Measurements from ENCODE around the gene KRT82. TPM values are rescaled to one million over a fixed set of nuclear protein-coding genes. Genes with fewer than 3 reads are reported as not detected.

The KRT82 gene
- total and polyA plus RNA-seq, 4 experiments from 2014 or later = not detected

- peak overlapping the region in 1 of 7 donors; percentile 8 for H3K27ac Mint-ChIP-seq
- H3K4me3 Mint-ChIP-seq = no peak overlapping the region
- H3K27ac ChIP-seq (ENCODE audit: low read depth, low read length) = no peak overlapping the region
- CTCF ChIA-PET (ENCODE audit: partially characterized antibody) = interaction anchor here (1.6 kb wide), 1 partner anchor 10 kb away, joined by 4 read pairs; no protein-coding TSS in a partner anchor
- no peaks in the 10 kb centered on the region for H3K27me3 ChIP-seq (ENCODE audit: insufficient read depth, low read length)
- no peak for DNase-seq
- H3K27me3 Mint-ChIP-seq = peaks cover 11% of the 10 kb centered on the region in 2 donors
- H3K9me3 Mint-ChIP-seq = peaks cover 0 to 2% (median 0%) of the 10 kb centered on the region in 8 donors
- no peaks in the 10 kb centered on the region for H3K36me3 Mint-ChIP-seq
- intact Hi-C loops (cut with micrococcal nuclease) = no loop called here
- peaks cover 0 to 6% (median 5%) of the 10 kb centered on the region in 4 donors for H3K4me1 Mint-ChIP-seq
- POLR2A ChIA-PET (ENCODE audit: partially characterized antibody) = no interaction called here
- H3K4me3 ChIP-seq (ENCODE audit: low read length in 2 of 2) = no peak overlapping the region
- peaks cover 6% of the 10 kb centered on the region for H3K4me1 ChIP-seq (ENCODE audit: insufficient read depth, low read length)
- H3K9me3 ChIP-seq (ENCODE audit: control insufficient read depth in 1 of 2, low read length in 2 of 2) = no peaks in the 10 kb centered on the region
- no peaks in the 10 kb centered on the region for H3K36me3 ChIP-seq (ENCODE audit: insufficient read depth, low read length)
These were observed 24.9 kb downstream of the KRT82 start for GRCh38 chr12:52381206-52381605.

GRCh38 chr12:52380271-52380694 lies 25.9 kb downstream of the KRT82 start:
- Mint-ChIP-seq H3K9me3 (peaks cover 0 to 2% (median 0%) of the 10 kb centered on the region in 8 donors), H3K27me3 (peaks cover 11 to 12% of the 10 kb centered on the region in 2 donors), H3K4me1 (peaks cover 0 to 6% (median 5%) of the 10 kb centered on the region in 4 donors), H3K27ac (no peak overlapping the region), H3K4me3 (no peak overlapping the region), H3K36me3 (no peaks in the 10 kb centered on the region)
- DNase-seq = no peak
- intact Hi-C loops (cut with micrococcal nuclease) = no loop called here
- Histone ChIP-seq H3K9me3 (ENCODE audit: control insufficient read depth in 1 of 2, low read length in 2 of 2) (no peaks in the 10 kb centered on the region), H3K36me3 (ENCODE audit: insufficient read depth, low read length) (no peaks in the 10 kb centered on the region), H3K27ac (ENCODE audit: low read depth, low read length) (no peak overlapping the region), H3K27me3 (ENCODE audit: insufficient read depth, low read length) (no peaks in the 10 kb centered on the region), H3K4me3 (ENCODE audit: low read length in 2 of 2) (no peak overlapping the region), H3K4me1 (ENCODE audit: insufficient read depth, low read length) (peaks cover 6% of the 10 kb centered on the region)
- ChIA-PET CTCF (ENCODE audit: partially characterized antibody) (no interaction called here), POLR2A (ENCODE audit: partially characterized antibody) (no interaction called here)

GRCh38 chr12:52379536-52379935 lies 26.6 kb downstream of the KRT82 start:
- Histone ChIP-seq H3K27me3 (ENCODE audit: insufficient read depth, low read length) (no peaks in the 10 kb centered on the region), H3K4me3 (ENCODE audit: low read length in 2 of 2) (no peak overlapping the region), H3K27ac (ENCODE audit: low read depth, low read length) (no peak overlapping the region), H3K36me3 (ENCODE audit: insufficient read depth, low read length) (no peaks in the 10 kb centered on the region), H3K9me3 (ENCODE audit: control insufficient read depth in 1 of 2, low read length in 2 of 2) (no peaks in the 10 kb centered on the region), H3K4me1 (ENCODE audit: insufficient read depth, low read length) (peaks cover 6% of the 10 kb centered on the region)
- peaks cover 0 to 6% (median 5%) of the 10 kb centered on the region in 4 donors for H3K4me1 Mint-ChIP-seq
- ChIA-PET POLR2A (ENCODE audit: partially characterized antibody) (no interaction called here), CTCF (ENCODE audit: partially characterized antibody) (interaction anchor here (1.4 kb wide), 1 partner anchor 500 kb away, joined by 3 read pairs; no protein-coding TSS in a partner anchor)
- H3K27me3 Mint-ChIP-seq = peaks cover 11 to 12% of the 10 kb centered on the region in 2 donors
- H3K27ac Mint-ChIP-seq = no peak overlapping the region
- intact Hi-C loops (cut with micrococcal nuclease) = no loop called here
- H3K36me3 Mint-ChIP-seq = no peaks in the 10 kb centered on the region
- peaks cover 0 to 2% (median 0%) of the 10 kb centered on the region in 8 donors for H3K9me3 Mint-ChIP-seq
- no peak overlapping the region for H3K4me3 Mint-ChIP-seq
- no peak for DNase-seq

GRCh38 chr12:52378091-52378490 lies 28.0 kb downstream of the KRT82 start:
- Mint-ChIP-seq H3K9me3 (peaks cover 0 to 11% (median 0%) of the 10 kb centered on the region in 8 donors), H3K4me1 (peaks cover 0 to 6% (median 5%) of the 10 kb centered on the region in 4 donors), H3K36me3 (no peaks in the 10 kb centered on the region), H3K27ac (no peak overlapping the region), H3K27me3 (peaks cover 11 to 12% of the 10 kb centered on the region in 2 donors), H3K4me3 (no peak overlapping the region)
- POLR2A ChIA-PET (ENCODE audit: partially characterized antibody) = no interaction called here
- DNase-seq = no peak
- CTCF ChIA-PET (ENCODE audit: partially characterized antibody) = interaction anchor here (0.8 to 1.4 kb wide), 3 partner anchors 9 to 502 kb away, joined by 3 read pairs; no protein-coding TSS in a partner anchor
- Histone ChIP-seq H3K4me3 (ENCODE audit: low read length in 2 of 2) (no peak overlapping the region), H3K27ac (ENCODE audit: low read depth, low read length) (no peak overlapping the region), H3K9me3 (ENCODE audit: control insufficient read depth in 1 of 2, low read length in 2 of 2) (no peaks in the 10 kb centered on the region), H3K4me1 (ENCODE audit: insufficient read depth, low read length) (peaks cover 6% of the 10 kb centered on the region), H3K36me3 (ENCODE audit: insufficient read depth, low read length) (no peaks in the 10 kb centered on the region), H3K27me3 (ENCODE audit: insufficient read depth, low read length) (no peaks in the 10 kb centered on the region)
- intact Hi-C loops (cut with micrococcal nuclease) = no loop called here

- peaks cover 8 to 12% of the 10 kb centered on the region in 2 donors for H3K27me3 Mint-ChIP-seq
- H3K27me3 ChIP-seq (ENCODE audit: insufficient read depth, low read length) = no peaks in the 10 kb centered on the region
- CTCF ChIA-PET (ENCODE audit: partially characterized antibody) = no interaction called here
- no peak overlapping the region for H3K4me3 Mint-ChIP-seq
- H3K27ac Mint-ChIP-seq = no peak overlapping the region
- no peaks in the 10 kb centered on the region for H3K36me3 ChIP-seq (ENCODE audit: insufficient read depth, low read length)
- DNase-seq = no peak
- peaks cover 0 to 11% (median 0%) of the 10 kb centered on the region in 8 donors for H3K9me3 Mint-ChIP-seq
- intact Hi-C loops (cut with micrococcal nuclease) = no loop called here
- no peak overlapping the region for H3K4me3 ChIP-seq (ENCODE audit: low read length in 2 of 2)
- H3K4me1 Mint-ChIP-seq = no peaks in the 10 kb centered on the region
- H3K9me3 ChIP-seq (ENCODE audit: control insufficient read depth in 1 of 2, low read length in 2 of 2) = no peaks in the 10 kb centered on the region
- no peak overlapping the region for H3K27ac ChIP-seq (ENCODE audit: low read depth, low read length)
- H3K36me3 Mint-ChIP-seq = no peaks in the 10 kb centered on the region
- POLR2A ChIA-PET (ENCODE audit: partially characterized antibody) = no interaction called here
- no peaks in the 10 kb centered on the region for H3K4me1 ChIP-seq (ENCODE audit: insufficient read depth, low read length)
These were observed 28.9 kb downstream of the KRT82 start for GRCh38 chr12:52377266-52377665.

GRCh38 chr12:52372216-52373154 lies 33.6 kb downstream of the KRT82 start:
- H3K9me3 ChIP-seq (ENCODE audit: control insufficient read depth in 1 of 2, low read length in 2 of 2) = no peaks in the 10 kb centered on the region
- intact Hi-C loops (cut with micrococcal nuclease) = loop anchor here (5.0 kb wide), 1 partner anchor 215 kb away; no protein-coding TSS in a partner anchor
- Mint-ChIP-seq H3K27ac (no peak overlapping the region), H3K4me3 (no peak overlapping the region), H3K36me3 (no peaks in the 10 kb centered on the region), H3K4me1 (no peaks in the 10 kb centered on the region), H3K27me3 (peaks cover 7 to 23% of the 10 kb centered on the region in 2 donors), H3K9me3 (peaks cover 0 to 9% (median 0%) of the 10 kb centered on the region in 8 donors)
- ChIA-PET POLR2A (ENCODE audit: partially characterized antibody) (interaction anchor here (0.7 to 1.3 kb wide), 2 partner anchors 12 to 507 kb away, joined by 3 read pairs; no protein-coding TSS in a partner anchor), CTCF (ENCODE audit: partially characterized antibody) (interaction anchor here (1.0 to 4.4 kb wide), 10 partner anchors 9 to 608 kb away, joined by 3 to 51 read pairs (median 7); partner anchors contain the start of gene KRT84)
- no peaks in the 10 kb centered on the region for H3K27me3 ChIP-seq (ENCODE audit: insufficient read depth, low read length)
- peak in 3 of 5 donors; percentile 35 to 39 (median 37) for DNase-seq
- H3K4me3 ChIP-seq (ENCODE audit: low read length in 2 of 2) = no peak overlapping the region
- H3K27ac ChIP-seq (ENCODE audit: low read depth, low read length) = no peak overlapping the region
- no peaks in the 10 kb centered on the region for H3K4me1 ChIP-seq (ENCODE audit: insufficient read depth, low read length)
- H3K36me3 ChIP-seq (ENCODE audit: insufficient read depth, low read length) = no peaks in the 10 kb centered on the region

- H3K4me1 Mint-ChIP-seq = no peaks in the 10 kb centered on the region
- no peak for DNase-seq
- no peak overlapping the region for H3K4me3 Mint-ChIP-seq
- H3K4me3 ChIP-seq (ENCODE audit: low read length in 2 of 2) = no peak overlapping the region
- ChIA-PET POLR2A (ENCODE audit: partially characterized antibody) (interaction anchor here (0.7 kb wide), 1 partner anchor 11 kb away, joined by 3 read pairs; no protein-coding TSS in a partner anchor), CTCF (ENCODE audit: partially characterized antibody) (interaction anchor here (1.1 to 4.4 kb wide), 7 partner anchors 10 to 507 kb away, joined by 3 to 51 read pairs (median 7); partner anchors contain the start of gene KRT84)
- H3K9me3 Mint-ChIP-seq = peaks cover 0 to 9% (median 0%) of the 10 kb centered on the region in 8 donors
- intact Hi-C loops (cut with micrococcal nuclease) = loop anchor here (5.0 kb wide), 1 partner anchor 216 kb away; no protein-coding TSS in a partner anchor
- no peak overlapping the region for H3K27ac Mint-ChIP-seq
- no peaks in the 10 kb centered on the region for H3K27me3 ChIP-seq (ENCODE audit: insufficient read depth, low read length)
- H3K4me1 ChIP-seq (ENCODE audit: insufficient read depth, low read length) = no peaks in the 10 kb centered on the region
- H3K36me3 Mint-ChIP-seq = no peaks in the 10 kb centered on the region
- no peak overlapping the region for H3K27ac ChIP-seq (ENCODE audit: low read depth, low read length)
- H3K27me3 Mint-ChIP-seq = peaks cover 5 to 22% of the 10 kb centered on the region in 2 donors
- H3K36me3 ChIP-seq (ENCODE audit: insufficient read depth, low read length) = no peaks in the 10 kb centered on the region
- H3K9me3 ChIP-seq (ENCODE audit: control insufficient read depth in 1 of 2, low read length in 2 of 2) = no peaks in the 10 kb centered on the region
These were observed 34.4 kb downstream of the KRT82 start for GRCh38 chr12:52371716-52372115.

All from CD4-positive, alpha-beta memory T cell (primary cell).